ENCODE measurements around the gene COLEC12.

- TF ChIP-seq CTCF (IDR thresholded peaks at IDR 0.05) (no peak), POLR2A (IDR thresholded peaks at IDR 0.05) (no peak)
These were observed 83.0 kb downstream of the COLEC12 start for GRCh38 chr18:417495-417894.

Data from testis (tissue), 2 donors.